Measurements from ENCODE around the gene INTU.

DNA sequence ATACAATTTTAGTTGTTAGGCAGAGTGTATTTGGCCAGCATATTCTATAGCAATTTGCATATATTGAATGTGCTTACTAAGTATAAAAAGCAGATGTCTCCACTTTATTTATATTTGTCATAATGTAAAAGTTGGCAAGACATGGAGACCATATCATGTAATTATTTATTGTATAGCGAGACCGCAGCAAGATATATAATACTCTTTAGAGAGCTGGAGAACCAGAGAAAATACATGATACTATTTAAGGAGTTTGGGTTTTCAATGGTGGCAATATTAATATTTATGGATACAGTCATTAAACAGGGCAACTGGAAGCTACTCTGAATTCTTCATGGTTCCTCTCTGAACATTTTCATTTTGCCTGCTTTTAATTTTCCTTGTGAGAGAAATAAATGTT is 35.0 kb downstream of the INTU start:
- TF ChIP-seq POLR2AphosphoS5 (IDR thresholded peaks at IDR 0.05; ENCODE audit: low read depth, low read length), result no peak
- no peak for TF ChIP-seq TAF1 (IDR thresholded peaks at IDR 0.05; ENCODE audit: low read depth, low read length)
- no peak for TF ChIP-seq POLR2A (IDR thresholded peaks at IDR 0.05; ENCODE audit: low read depth, low read length)
- no peak for TF ChIP-seq SPI1 (IDR thresholded peaks at IDR 0.05; ENCODE audit: low read depth, low read length)

All from GM12891 (cell line).